Lung (tissue), 12 donors: Measurements from ENCODE around the gene LOXL4. TPM values are rescaled to one million over a fixed set of nuclear protein-coding genes. Genes with fewer than 3 reads are reported as not detected.

Source experiments
- ATAC-seq: fragments of 200-7000 bp; cut with Tn5 transposase; one replicate; pipeline ENCODE4 v1.9.1; 2020; ENCODE audit warnings: moderate number of reproducible peaks; ENCODE audit not compliant: insufficient read depth, low FRiP score
- DNase-seq, 3 donors: peaks; one replicate each; pipeline ENCODE4 v3.0.0-alpha.2; 2013 to 2017
- H3K27ac ChIP-seq, 2 donors: one replicate each; pipeline ENCODE4 v1.5.1; 2013; ENCODE audit warnings: mild to moderate bottlenecking in 2 of 2, moderate library complexity in 2 of 2, control low read depth in 1 of 2, inconsistent platforms in 1 of 2, low read depth in 1 of 2, low read length in 1 of 2
- H3K27me3 ChIP-seq, 3 donors: one replicate each; pipeline ENCODE4 v1.5.1; 2013; ENCODE audit warnings: low read length in 2 of 3; ENCODE audit not compliant: control insufficient read depth in 3 of 3, insufficient read depth in 3 of 3
- H3K36me3 ChIP-seq, 4 donors: one replicate each; pipeline ENCODE4 v1.5.1; 2013; ENCODE audit warnings: low read length in 4 of 4, mild to moderate bottlenecking in 1 of 4, moderate library complexity in 1 of 4; ENCODE audit not compliant: control insufficient read depth in 4 of 4, insufficient read depth in 4 of 4
- H3K4me1 ChIP-seq, 5 donors: one replicate each; pipeline ENCODE4 v1.5.1; 2013; ENCODE audit warnings: low read length in 5 of 5, mild to moderate bottlenecking in 2 of 5, moderate library complexity in 1 of 5; ENCODE audit not compliant: control insufficient read depth in 5 of 5, insufficient read depth in 5 of 5
- H3K4me3 ChIP-seq: one replicate; pipeline ENCODE4 v1.5.1; 2013; ENCODE audit warnings: mild to moderate bottlenecking, control low read depth, moderate library complexity
- H3K9ac ChIP-seq, 2 donors: one replicate each; pipeline ENCODE4 v1.5.1; 2013; ENCODE audit warnings: low read length in 2 of 2, control low read depth in 1 of 2; ENCODE audit not compliant: insufficient read depth in 1 of 2
- H3K9me3 ChIP-seq, 4 donors: one replicate each; pipeline ENCODE4 v1.5.1; 2013; ENCODE audit warnings: low read length in 3 of 4, mild to moderate bottlenecking in 1 of 4, moderate library complexity in 1 of 4; ENCODE audit not compliant: control insufficient read depth in 4 of 4, insufficient read depth in 3 of 4
- CTCF ChIP-seq: IDR thresholded peaks from 2 replicates; pipeline ENCODE4 v1.5.1; 2012; ENCODE audit warnings: mild to moderate bottlenecking; ENCODE audit errors: control extremely low read depth, extremely low read depth
- WGBS, 2 donors: extraction: QIAGEN DNeasy Blood & Tissue Kit; methylation state at CpG; one replicate each; pipeline ENCODE4 v1.1.7; 2013; 5-methylcytosine and 5-hydroxymethylcytosine counted together
- polyA plus RNA-seq, 2 donors: library from polyadenylated mRNA; stranded (reverse); fragments of 200-250 nt; gene quantifications; one replicate each; pipeline ENCODE4 v1.2.1, GENCODE V29; 2013
- total RNA-seq, 2 donors: library from RNA; depleted of rRNA in 1 of 2; stranded (reverse); fragments of >200 nt in 1 of 2; gene quantifications; one replicate each; pipeline ENCODE4 v1.2.1, GENCODE V29; 2014 to 2021
- donor health status: control.
- donor health status: control.
- donor health status: Bipolar disorder and iron deficiency.
- donor health status: healthy.
- donor health status: DM: yes; HTN: yes; CAD: no.

Gene LOXL4
- total and polyA plus RNA-seq, 4 donors = 1.6 to 3.3 (median 2.6) TPM

DNA sequence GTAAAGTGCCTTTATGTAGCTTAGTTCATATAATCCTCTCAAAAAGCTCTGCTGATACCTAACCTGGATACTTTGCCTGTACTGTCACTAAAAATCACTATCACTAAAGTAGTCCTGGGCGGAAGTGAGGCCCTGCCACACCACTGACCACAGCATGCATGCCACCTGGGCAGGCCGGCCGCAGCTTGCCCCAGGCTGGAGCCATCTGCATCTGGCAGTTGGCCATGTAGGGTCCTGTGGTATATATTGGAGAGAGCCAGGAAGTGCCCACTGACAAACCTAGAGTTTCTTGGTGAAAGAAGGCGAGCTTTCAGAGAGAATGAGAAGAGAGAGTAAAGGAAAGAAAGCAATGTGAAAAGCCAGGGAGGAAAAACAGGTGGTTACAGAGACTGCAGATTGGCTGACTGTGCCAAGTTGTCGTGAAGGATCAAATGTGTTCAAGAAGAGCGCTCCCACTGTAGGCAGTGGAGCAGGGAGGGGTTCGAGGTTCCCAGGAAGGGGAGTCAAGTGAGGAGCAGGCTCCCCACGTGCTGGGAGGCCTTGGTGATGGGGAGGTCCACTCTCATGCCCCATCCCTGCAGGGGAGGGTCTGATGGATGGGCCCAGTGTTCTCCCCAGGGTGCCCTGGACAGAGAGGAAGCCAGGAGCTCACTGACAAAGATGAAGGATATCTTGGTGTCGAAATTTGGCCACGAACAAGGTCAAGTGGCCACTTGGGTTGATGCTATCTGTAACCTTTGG lies 13.6 kb downstream of the LOXL4 start:
- DNase-seq (no peak), ATAC-seq (no peak)
- Histone ChIP-seq H3K27me3 (no peaks in the 10 kb centered on the region), H3K36me3 (peaks cover 0 to 18% (median 9%) of the 10 kb centered on the region in 4 donors), H3K4me1 (no peaks in the 10 kb centered on the region), H3K9me3 (no peaks in the 10 kb centered on the region), H3K9ac (no peak overlapping the region), H3K4me3 (no peak overlapping the region), H3K27ac (no peak overlapping the region)
- TF ChIP-seq CTCF = no peak
- 86 to 91% methylated on average over 10 of the region's 10 CpGs for WGBS, 2 donors

GRCh38 chr10:98253499-98253898 lies 14.5 kb downstream of the LOXL4 start:
- Histone ChIP-seq H3K36me3 (peaks cover 0 to 18% (median 13%) of the 10 kb centered on the region in 4 donors), H3K4me3 (no peak overlapping the region), H3K4me1 (no peaks in the 10 kb centered on the region), H3K27ac (no peak overlapping the region), H3K9ac (no peak overlapping the region), H3K27me3 (no peaks in the 10 kb centered on the region), H3K9me3 (no peaks in the 10 kb centered on the region)
- ATAC-seq = no peak
- DNase-seq = no peak
- TF ChIP-seq CTCF = no peak
- 95 to 96% methylated on average over 17 of the region's 17 CpGs for WGBS, 2 donors

DNA sequence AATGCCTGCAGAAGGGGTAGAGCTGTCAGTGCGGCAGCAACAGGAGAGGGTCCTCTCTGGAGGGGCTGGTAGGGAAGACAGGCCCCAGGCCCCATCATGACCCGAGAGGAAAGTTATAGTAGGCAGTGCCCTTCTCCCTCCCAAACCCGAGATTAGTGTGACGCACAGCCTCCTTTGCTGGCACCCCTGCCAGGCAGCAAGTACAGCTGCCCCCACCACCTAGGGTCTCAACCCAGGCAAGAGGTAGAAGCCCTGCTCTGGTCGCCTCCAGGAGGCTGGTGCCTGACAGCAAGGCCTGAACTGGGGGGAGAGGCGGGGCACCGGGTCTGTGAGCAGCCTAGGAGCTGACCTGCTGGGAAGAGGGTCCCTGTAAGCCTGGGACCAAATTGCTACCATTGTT lies 15.5 kb downstream of the LOXL4 start:
- TF ChIP-seq CTCF = no peak
- Histone ChIP-seq H3K4me3 (no peak overlapping the region), H3K9ac (no peak overlapping the region), H3K9me3 (no peaks in the 10 kb centered on the region), H3K27me3 (no peaks in the 10 kb centered on the region), H3K36me3 (peaks cover 4 to 23% (median 19%) of the 10 kb centered on the region in 4 donors), H3K27ac (no peak overlapping the region), H3K4me1 (peaks cover 0 to 8% (median under 1%) of the 10 kb centered on the region in 5 donors)
- 92% methylated on average over 7 of the region's 7 CpGs for WGBS, 2 donors
- ATAC-seq (no peak), DNase-seq (no peak)
